Endodermal cell (in vitro differentiated cells): ENCODE results near the gene RCN2. TPM values are rescaled to one million over a fixed set of nuclear protein-coding genes. Genes with fewer than 3 reads are reported as not detected.
"Not testable (repeated sequence)": the region's sequence is repeated elsewhere in the genome, so short reads cannot be mapped to it uniquely, and the experiment has no call there.

Experiments used
- DNase-seq: peaks from one replicate; pipeline ENCODE4 v3.0.0-alpha.2; 2017
- H3K27ac ChIP-seq: 2 replicates; pipeline ENCODE4 v1.5.1; 2013; ENCODE audit warnings: mild to moderate bottlenecking, low read depth, low read length, moderate library complexity
- H3K27me3 ChIP-seq: 2 replicates; pipeline ENCODE4 v1.6.1; 2013; ENCODE audit warnings: mild to moderate bottlenecking, low read length, moderate library complexity; ENCODE audit not compliant: insufficient read depth, control insufficient read depth, poor library complexity, severe bottlenecking
- H3K36me3 ChIP-seq: 2 replicates; pipeline ENCODE4 v1.7.0; 2013; ENCODE audit warnings: mild to moderate bottlenecking, low read length, moderate library complexity; ENCODE audit not compliant: control insufficient read depth, insufficient read depth
- H3K4me1 ChIP-seq: one replicate; pipeline ENCODE4 v1.7.0; 2013; ENCODE audit warnings: low read length; ENCODE audit not compliant: control insufficient read depth, insufficient read depth
- H3K4me3 ChIP-seq: 2 replicates; pipeline ENCODE4 v1.5.1; 2013; ENCODE audit warnings: mild to moderate bottlenecking, low read length, moderate library complexity
- H3K9ac ChIP-seq: 2 replicates; pipeline ENCODE4 v1.6.1; 2013; ENCODE audit warnings: mild to moderate bottlenecking, low read length, moderate library complexity; ENCODE audit not compliant: poor library complexity, severe bottlenecking; ENCODE audit errors: extremely low read depth
- H3K9me3 ChIP-seq: 2 replicates; pipeline ENCODE4 v1.6.1; 2013; ENCODE audit warnings: mild to moderate bottlenecking, low read length, moderate library complexity; ENCODE audit not compliant: control insufficient read depth
- H3K27ac Mint-ChIP-seq: 2 replicates; pipeline ENCODE4 v1.8.0; 2020; ENCODE audit warnings: mixed read lengths
- H3K27me3 Mint-ChIP-seq: 2 replicates; pipeline ENCODE4 v1.8.0; 2021; ENCODE audit warnings: mild to moderate bottlenecking, mixed read lengths; ENCODE audit not compliant: insufficient read depth
- H3K36me3 Mint-ChIP-seq: 2 replicates; pipeline ENCODE4 v1.8.0; 2020; ENCODE audit warnings: low read depth, mixed read lengths
- H3K4me1 Mint-ChIP-seq: 2 replicates; pipeline ENCODE4 v1.8.0; 2020; ENCODE audit warnings: mixed read lengths
- H3K4me3 Mint-ChIP-seq: 2 replicates; pipeline ENCODE4 v1.8.0; 2020; ENCODE audit warnings: mild to moderate bottlenecking, moderate library complexity, mixed read lengths
- H3K9me3 Mint-ChIP-seq: 2 replicates; pipeline ENCODE4 v1.8.0; 2020; ENCODE audit warnings: mild to moderate bottlenecking, mixed read lengths
- WGBS, 2 experiments: methylation state at CpG; one replicate each; pipeline versions ENCODE4 v1.1.5 to v1.1.7; 2013; ENCODE audit warnings: missing lambda C conversion rate in 2 of 2, mixed read lengths in 1 of 2; ENCODE audit not compliant: insufficient coverage in 1 of 2, insufficient read length in 1 of 2; 5-methylcytosine and 5-hydroxymethylcytosine counted together
- total RNA-seq, 2 donors: library from RNA; stranded (reverse); fragmentation: NEBNext Ultra II Directional in 1 of 2; extraction: Animal tissue kit (Norgen Biotek cat#: 25700) in 1 of 2; gene quantifications; 2 replicates in 1 of 2; 3 replicates in 1 of 2; pipeline ENCODE4 v1.2.1, GENCODE V29; 2021
- TF ChIP-seq, protein P1 (sequence below): fragments of 200-600 bp; sonication (generic); conservative IDR thresholded peaks from 2 replicates; pipeline ENCODE4 v1.5.0; 2021; ENCODE audit warnings: antibody characterized with exemption, mild to moderate bottlenecking

The RCN2 gene
- total RNA-seq, 2 donors from 2014 or later, result 151 to 165 TPM

DNA sequence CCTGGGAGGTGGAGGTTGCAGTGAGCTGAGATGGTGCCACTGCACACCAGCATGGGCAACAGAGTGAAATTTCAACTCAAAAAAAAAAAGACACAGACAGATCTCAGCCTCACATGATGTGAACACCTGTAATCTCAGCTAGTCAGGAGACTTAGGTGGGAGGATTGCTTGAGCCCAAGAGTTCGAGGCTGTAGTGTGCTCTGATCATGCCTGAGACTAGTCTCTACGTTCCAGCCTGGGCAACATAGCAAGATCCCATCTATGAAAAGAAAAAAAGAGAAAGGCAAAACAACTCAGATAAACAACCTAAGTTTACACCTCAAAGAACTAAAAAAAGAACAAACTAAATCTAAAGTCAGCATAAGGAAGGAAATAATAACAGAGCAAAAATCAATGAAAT is 37.4 kb upstream of the RCN2 start:
- no peaks in the 10 kb centered on the region for H3K4me1 ChIP-seq
- Mint-ChIP-seq H3K27me3 (peaks cover 6% of the 10 kb centered on the region), H3K4me1 (no peaks in the 10 kb centered on the region), H3K27ac (no peak overlapping the region), H3K36me3 (peaks cover 12% of the 10 kb centered on the region), H3K4me3 (no peak overlapping the region), H3K9me3 (peaks cover 31% of the 10 kb centered on the region)
- H3K4me3 ChIP-seq, result no peak overlapping the region
- H3K27ac ChIP-seq, result no peak overlapping the region
- no peaks in the 10 kb centered on the region for H3K27me3 ChIP-seq
- no peak overlapping the region for H3K9ac ChIP-seq
- 80 to 91% methylated on average over 1 to 2 of the region's 2 CpGs for WGBS, 2 experiments
- DNase-seq, result no peak
- TF ChIP-seq, protein P1, sequence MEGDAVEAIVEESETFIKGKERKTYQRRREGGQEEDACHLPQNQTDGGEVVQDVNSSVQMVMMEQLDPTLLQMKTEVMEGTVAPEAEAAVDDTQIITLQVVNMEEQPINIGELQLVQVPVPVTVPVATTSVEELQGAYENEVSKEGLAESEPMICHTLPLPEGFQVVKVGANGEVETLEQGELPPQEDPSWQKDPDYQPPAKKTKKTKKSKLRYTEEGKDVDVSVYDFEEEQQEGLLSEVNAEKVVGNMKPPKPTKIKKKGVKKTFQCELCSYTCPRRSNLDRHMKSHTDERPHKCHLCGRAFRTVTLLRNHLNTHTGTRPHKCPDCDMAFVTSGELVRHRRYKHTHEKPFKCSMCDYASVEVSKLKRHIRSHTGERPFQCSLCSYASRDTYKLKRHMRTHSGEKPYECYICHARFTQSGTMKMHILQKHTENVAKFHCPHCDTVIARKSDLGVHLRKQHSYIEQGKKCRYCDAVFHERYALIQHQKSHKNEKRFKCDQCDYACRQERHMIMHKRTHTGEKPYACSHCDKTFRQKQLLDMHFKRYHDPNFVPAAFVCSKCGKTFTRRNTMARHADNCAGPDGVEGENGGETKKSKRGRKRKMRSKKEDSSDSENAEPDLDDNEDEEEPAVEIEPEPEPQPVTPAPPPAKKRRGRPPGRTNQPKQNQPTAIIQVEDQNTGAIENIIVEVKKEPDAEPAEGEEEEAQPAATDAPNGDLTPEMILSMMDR, result no peak
- H3K9me3 ChIP-seq, result peaks cover 15% of the 10 kb centered on the region
- no peaks in the 10 kb centered on the region for H3K36me3 ChIP-seq

DNA sequence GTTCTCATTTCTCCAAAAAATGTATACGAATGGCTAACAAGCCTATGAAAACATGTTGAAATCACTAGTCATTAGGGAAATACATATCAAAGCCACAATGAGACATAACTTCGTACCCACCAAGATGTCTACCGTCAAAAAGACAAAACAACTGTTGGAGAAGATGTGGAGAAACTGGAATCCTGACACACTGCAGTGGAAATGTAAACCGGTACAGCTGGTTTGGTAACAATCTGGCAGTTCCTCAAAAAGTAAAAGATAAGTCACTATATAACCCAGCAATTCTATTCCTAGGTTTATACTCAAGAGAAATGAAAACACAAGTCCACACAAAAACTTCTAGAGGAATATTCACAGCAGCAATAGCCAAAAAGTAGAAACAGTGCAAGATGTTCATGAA is 33.4 kb upstream of the RCN2 start:
- Mint-ChIP-seq H3K27ac (no peak overlapping the region), H3K36me3 (peaks cover 15% of the 10 kb centered on the region), H3K9me3 (peaks cover 33% of the 10 kb centered on the region), H3K4me1 (no peaks in the 10 kb centered on the region), H3K27me3 (peaks cover 6% of the 10 kb centered on the region), H3K4me3 (no peak overlapping the region)
- 95% methylated on average over 3 to 4 of the region's 4 CpGs for WGBS, 2 experiments
- Histone ChIP-seq H3K36me3 (no peaks in the 10 kb centered on the region), H3K4me1 (no peaks in the 10 kb centered on the region), H3K9me3 (peaks cover 23% of the 10 kb centered on the region), H3K27ac (no peak overlapping the region), H3K4me3 (no peak overlapping the region), H3K27me3 (no peaks in the 10 kb centered on the region), H3K9ac (no peak overlapping the region)
- no peak for DNase-seq
- TF ChIP-seq, protein P1, result no peak

DNA sequence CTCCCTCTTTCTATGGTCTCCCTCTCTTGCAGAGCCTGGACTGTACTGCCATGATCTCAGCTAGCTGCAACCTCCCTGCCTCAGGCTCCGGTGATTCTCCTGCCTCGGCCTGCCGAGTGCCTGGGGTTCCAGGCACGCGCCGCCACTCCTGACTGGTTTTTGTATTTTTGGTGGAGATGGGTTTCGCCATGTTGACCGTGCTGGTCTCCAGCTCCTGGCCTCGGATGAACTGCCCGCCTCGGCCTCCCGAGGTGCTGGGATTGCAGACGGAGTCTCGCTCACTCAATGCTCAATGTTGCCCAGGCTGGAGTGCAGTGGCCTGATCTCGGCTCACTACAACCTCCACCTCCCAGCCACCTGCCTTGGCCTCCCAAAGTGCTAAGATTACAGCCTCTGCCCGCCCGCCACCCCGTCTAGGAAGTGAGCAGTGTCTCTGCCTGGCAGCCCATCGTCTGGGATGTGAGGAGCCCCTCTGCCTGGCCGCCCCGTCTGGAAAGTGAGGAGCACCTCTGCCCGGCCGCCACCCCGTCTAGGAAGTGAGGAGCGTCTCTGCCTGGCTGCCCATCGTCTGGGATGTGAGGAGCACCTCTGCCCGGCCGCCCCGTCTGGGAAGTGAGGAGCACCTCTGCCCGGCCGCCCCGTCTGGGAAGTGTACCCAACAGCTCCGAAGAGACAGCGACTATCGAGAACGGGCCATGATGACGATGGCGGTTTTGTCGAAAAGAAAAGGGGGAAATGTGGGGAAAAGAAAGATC is 32.2 kb upstream of the RCN2 start:
- H3K27ac Mint-ChIP-seq, H3K4me3 ChIP-seq, H3K4me3 Mint-ChIP-seq: not testable (repeated sequence)

DNA sequence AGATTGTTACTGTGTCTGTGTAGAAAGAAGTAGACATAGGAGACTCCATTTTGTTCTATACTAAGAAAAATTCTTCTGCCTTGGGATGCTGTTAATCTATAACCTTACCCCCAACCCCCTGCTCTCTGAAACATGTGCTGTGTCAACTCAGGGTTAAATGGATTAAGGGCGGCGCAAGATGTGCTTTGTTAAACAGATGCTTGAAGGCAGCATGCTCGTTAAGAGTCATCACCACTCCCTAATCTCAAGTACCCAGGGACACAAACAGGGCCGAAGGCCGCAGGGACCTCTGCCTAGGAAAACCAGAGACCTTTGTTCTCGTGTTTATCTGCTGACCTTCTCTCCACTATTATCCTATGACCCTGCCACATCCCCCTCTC is 31.6 kb upstream of the RCN2 start:
- H3K4me3 Mint-ChIP-seq, H3K27ac Mint-ChIP-seq, H3K9ac ChIP-seq, H3K27ac ChIP-seq, H3K4me1 ChIP-seq, H3K36me3 ChIP-seq, DNase-seq, H3K4me3 ChIP-seq: not testable (repeated sequence)
- Histone ChIP-seq H3K9me3 (peaks cover 23% of the 10 kb centered on the region), H3K27me3 (peaks cover 14% of the 10 kb centered on the region)
- no CpG with 5 or more reads among the region's 6 CpGs for WGBS, 2 experiments
- Mint-ChIP-seq H3K27me3 (peaks cover 23% of the 10 kb centered on the region), H3K36me3 (peaks cover 15% of the 10 kb centered on the region), H3K4me1 (peaks cover 11% of the 10 kb centered on the region), H3K9me3 (peaks cover 27% of the 10 kb centered on the region)

More for the DNA sequence above, 32.2 kb upstream of the RCN2 start:
- H3K4me1 ChIP-seq, H3K27ac ChIP-seq, DNase-seq, H3K9ac ChIP-seq, H3K4me1 Mint-ChIP-seq, H3K36me3 ChIP-seq: not testable (repeated sequence)
- Mint-ChIP-seq H3K36me3 (peaks cover 15% of the 10 kb centered on the region), H3K27me3 (peaks cover 18% of the 10 kb centered on the region), H3K9me3 (peaks cover 27% of the 10 kb centered on the region)
- WGBS, 2 experiments, result 94% methylated on average over 14 to 39 of the region's 39 CpGs
- Histone ChIP-seq H3K27me3 (peaks cover 11% of the 10 kb centered on the region), H3K9me3 (peaks cover 23% of the 10 kb centered on the region)
